Activated CD4-positive, CD25-positive, alpha-beta regulatory T cell treated with anti-CD3 and anti-CD28 coated beads, Interleukin-2, amount 50 U/mL, for 72 hours (primary cell): ENCODE results near the gene ZNF500.

Experiments
- DNase-seq: peaks from one replicate; pipeline ENCODE4 v3.0.0; 2021

ZNF500 gene

DNA sequence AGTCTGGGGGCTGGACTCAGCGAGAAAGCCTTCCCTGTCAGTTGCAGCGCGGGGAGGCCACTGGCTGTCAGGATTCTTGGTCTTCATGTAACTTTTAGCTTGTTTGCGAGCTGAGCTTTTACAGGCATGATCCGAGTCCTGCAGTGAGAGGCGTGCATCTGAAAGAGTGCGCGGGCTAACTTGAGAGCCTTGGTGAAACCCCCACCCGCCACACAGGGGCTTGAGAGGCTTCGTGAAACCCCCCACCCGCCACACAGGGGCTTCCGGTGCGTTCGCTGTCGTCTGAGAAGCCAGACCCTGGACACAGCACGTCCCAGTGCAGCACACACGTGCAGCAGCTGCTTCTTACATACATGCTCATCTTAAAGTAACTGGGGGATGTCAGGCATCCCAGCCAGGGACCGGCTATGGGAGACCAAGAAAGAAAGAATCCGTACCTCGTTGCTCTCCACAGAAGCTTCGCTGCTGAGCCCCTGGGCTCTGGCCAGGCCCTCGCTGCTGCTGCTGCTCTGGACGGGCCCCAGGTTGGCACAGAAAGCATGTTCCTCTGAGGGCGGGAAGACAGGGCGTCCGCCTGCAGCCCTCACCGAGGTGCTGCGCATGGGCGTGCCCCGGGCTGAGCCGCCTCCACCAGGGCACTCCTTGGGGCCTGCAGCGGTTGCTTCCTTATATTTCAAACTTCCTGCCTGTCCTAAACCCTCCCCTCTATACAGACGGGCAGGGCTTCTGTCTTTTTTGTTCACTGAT is 65.8 kb downstream of the ZNF500 start:
- no peak for DNase-seq

DNA sequence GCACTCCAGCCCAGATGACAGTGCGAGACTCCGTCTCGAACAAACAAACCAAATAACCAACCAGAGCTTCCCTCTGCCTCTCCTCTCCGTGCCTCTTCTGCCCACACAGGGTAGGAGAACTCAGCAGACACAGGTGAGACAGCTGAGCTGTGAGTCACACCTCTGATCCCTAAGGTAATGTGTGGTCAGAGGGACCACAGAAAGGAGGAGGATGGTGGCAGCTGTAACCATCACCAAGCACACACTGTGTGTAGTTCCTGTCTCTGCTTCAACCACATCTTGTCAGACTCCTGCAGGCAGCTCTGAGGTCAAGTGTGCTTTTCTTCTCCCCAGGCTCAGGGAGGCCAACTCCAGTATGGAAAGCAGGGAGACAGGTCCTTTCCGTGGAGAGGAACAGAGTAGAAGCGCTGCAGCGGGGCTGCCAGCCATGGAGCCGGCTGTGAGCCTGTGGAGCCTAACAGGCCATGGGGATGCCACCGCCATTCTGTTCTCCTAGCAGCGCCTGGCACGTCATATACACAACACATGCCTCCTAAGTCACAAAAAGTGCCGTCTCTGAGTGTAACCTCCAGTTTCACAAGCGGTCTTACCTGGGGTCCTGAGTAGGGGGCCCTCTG is 66.5 kb downstream of the ZNF500 start:
- DNase-seq: no peak

DNA sequence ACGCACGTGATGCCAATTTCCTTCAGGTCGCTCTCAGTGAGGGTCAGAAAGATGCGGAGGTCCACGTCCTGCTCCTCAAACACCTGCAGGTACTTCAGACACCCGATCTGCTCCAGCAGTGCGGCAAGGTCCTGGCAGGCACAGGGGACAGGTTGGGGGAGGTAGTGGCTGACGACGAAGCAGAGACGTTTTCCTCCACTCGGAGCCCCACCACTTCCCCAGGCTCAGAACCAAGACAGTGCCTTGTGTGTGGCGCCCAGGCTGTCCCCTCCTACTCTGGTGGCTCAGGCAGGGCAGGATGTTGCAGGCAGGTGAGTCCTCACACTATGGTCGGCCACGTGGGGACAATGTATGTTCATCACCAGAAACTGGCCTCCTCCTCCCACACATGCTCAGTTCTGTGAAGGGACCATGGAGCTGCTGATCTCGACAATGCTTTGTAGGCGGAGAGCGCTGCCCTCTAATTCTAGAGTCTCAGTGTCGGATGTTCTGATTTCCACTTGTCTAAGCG is 67.9 kb downstream of the ZNF500 start:
- DNase-seq: no peak

GRCh38 chr16:4698321-4699045 is 68.5 kb downstream of the ZNF500 start:
- DNase-seq: no peak
